Stimulated activated effector memory CD8-positive, alpha-beta T cell treated with anti-CD3 and anti-CD28 coated beads, Interleukin-12 subunit alpha, Interleukin-12 subunit beta, amount 100 ng/mL, for 72 hours (primary cell): ENCODE measurements around the gene ASB5.
"Not testable (repeated sequence)": the region's sequence is repeated elsewhere in the genome, so short reads cannot be mapped to it uniquely, and the experiment has no call there.

Experiments used
- ATAC-seq: fragments of 150-1000 bp; cut with Tn5 transposase; 2 replicates; pipeline ENCODE4 v1.10.0; 2021
- DNase-seq, 2 donors: peaks; one replicate each; pipeline ENCODE4 v3.0.0; 2021 to 2022; ENCODE audit warnings: low spot score in 2 of 2
- H3K27ac Mint-ChIP-seq: one replicate; pipeline ENCODE4 v1.8.0; 2022; ENCODE audit warnings: mild to moderate bottlenecking, mixed read lengths
- H3K36me3 Mint-ChIP-seq: one replicate; pipeline ENCODE4 v1.8.0; 2022; ENCODE audit warnings: mild to moderate bottlenecking, mixed read lengths
- H3K4me1 Mint-ChIP-seq: one replicate; pipeline ENCODE4 v1.8.0; 2022; ENCODE audit warnings: mixed read lengths
- H3K4me3 Mint-ChIP-seq: one replicate; pipeline ENCODE4 v1.8.0; 2022; ENCODE audit warnings: mild to moderate bottlenecking, mixed read lengths
- H3K9me3 Mint-ChIP-seq: one replicate; pipeline ENCODE4 v1.8.0; 2022; ENCODE audit warnings: mixed read lengths

ASB5 gene

DNA sequence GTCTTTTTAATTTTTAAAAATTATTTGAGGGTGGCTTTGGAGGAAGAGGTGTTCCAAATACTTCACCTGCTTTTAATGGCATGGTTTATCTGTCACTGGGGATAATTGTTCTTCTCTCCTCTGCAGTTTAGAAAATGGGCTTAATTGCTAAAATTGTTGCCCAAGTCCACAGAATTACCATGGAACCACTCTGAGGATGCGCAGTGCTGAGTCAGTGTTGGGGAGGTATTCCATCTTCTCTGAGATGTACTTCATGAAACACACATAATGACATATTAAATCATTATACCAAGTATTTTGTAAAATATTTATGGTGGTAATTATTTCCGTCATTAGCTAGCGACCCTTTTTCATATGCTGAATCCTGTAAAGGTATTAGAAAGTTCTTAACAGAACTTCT lies 8.0 kb downstream of the ASB5 start:
- Mint-ChIP-seq H3K9me3 (no peaks in the 10 kb centered on the region), H3K27ac (no peak overlapping the region), H3K4me1 (no peaks in the 10 kb centered on the region), H3K36me3 (no peaks in the 10 kb centered on the region), H3K4me3 (no peak overlapping the region)
- DNase-seq (no peak), ATAC-seq (no peak)

DNA sequence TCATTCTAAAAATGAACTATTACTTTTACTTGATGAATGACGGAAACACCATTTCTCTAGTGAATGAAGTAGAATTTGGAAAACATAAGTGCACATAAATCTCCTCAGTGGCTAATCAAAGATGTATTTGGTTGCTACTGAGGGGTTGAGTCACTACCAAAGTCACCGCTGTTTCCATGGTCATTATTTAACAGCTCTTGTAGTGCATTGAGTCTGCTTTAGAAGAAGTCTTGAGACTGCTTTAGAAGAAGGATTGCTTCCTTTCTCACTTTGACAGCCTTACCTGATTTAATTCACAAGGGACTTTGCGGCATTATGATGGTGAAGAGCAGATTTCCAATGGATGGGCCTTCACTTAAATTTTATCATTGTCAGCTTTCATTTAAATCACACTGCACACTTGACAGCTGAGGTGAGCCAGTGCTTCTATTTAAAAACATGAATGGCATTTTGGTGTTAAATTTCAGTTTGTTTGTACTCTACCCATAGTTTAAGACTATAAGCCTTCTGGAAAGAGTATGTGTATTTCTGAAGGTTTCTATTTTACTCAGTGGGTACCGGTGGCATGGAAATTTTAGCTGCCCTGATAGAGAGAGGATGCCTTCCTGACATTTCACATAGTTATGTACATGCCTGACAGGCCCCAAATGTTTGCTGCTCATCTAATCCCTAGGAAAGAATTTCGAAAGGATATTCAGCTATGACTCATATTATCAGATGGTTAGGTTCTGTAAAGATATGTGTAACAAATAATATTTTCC lies 9.5 kb downstream of the ASB5 start:
- Mint-ChIP-seq H3K4me1 (no peaks in the 10 kb centered on the region), H3K27ac (no peak overlapping the region), H3K9me3 (no peaks in the 10 kb centered on the region), H3K36me3 (no peaks in the 10 kb centered on the region), H3K4me3 (no peak overlapping the region)
- DNase-seq (no peak), ATAC-seq (no peak)

- Mint-ChIP-seq H3K27ac (no peak overlapping the region), H3K9me3 (no peaks in the 10 kb centered on the region), H3K4me3 (no peak overlapping the region), H3K4me1 (no peaks in the 10 kb centered on the region), H3K36me3 (no peaks in the 10 kb centered on the region)
- ATAC-seq (no peak), DNase-seq (no peak)
Measured at GRCh38 chr4:176258135-176258534, 10.9 kb downstream of the ASB5 start.

GRCh38 chr4:176256921-176257320 lies 12.1 kb downstream of the ASB5 start:
- no peak for ATAC-seq
- no peaks in the 10 kb centered on the region for H3K9me3 Mint-ChIP-seq
- no peaks in the 10 kb centered on the region for H3K4me1 Mint-ChIP-seq
- H3K4me3 Mint-ChIP-seq, result no peak overlapping the region
- no peaks in the 10 kb centered on the region for H3K36me3 Mint-ChIP-seq
- H3K27ac Mint-ChIP-seq, result no peak overlapping the region
- no peak for DNase-seq

- H3K4me1 Mint-ChIP-seq, result no peaks in the 10 kb centered on the region
- H3K36me3 Mint-ChIP-seq, result no peaks in the 10 kb centered on the region
- DNase-seq, result no peak
- H3K4me3 Mint-ChIP-seq, result no peak overlapping the region
- ATAC-seq, result no peak
- no peaks in the 10 kb centered on the region for H3K9me3 Mint-ChIP-seq
- H3K27ac Mint-ChIP-seq, result no peak overlapping the region
Measured at GRCh38 chr4:176242764-176243347, 26.2 kb downstream of the ASB5 start.

GRCh38 chr4:176241703-176242102 lies 27.3 kb downstream of the ASB5 start:
- Mint-ChIP-seq H3K27ac (no peak overlapping the region), H3K9me3 (no peaks in the 10 kb centered on the region), H3K4me3 (no peak overlapping the region), H3K36me3 (no peaks in the 10 kb centered on the region), H3K4me1 (no peaks in the 10 kb centered on the region)
- no peak for ATAC-seq
- no peak for DNase-seq

DNA sequence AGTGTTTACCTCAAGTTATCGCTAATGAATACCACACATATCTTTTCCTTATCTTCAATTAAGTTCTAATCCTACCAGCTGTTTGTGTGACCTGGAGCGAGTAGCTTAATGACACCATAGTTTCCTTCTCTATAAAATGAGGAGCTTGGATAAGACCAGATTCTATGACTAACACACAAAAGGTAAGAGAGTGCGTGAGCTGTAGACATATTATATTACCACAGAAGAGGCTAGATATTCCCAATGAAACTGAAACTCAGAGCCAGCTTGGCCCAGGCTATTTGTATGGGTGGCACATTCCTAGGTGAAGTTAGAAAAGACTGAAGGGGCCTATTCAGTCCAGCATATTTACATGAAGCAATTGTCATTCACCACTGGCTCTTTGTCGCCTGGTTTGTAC lies 30.2 kb downstream of the ASB5 start:
- no peak overlapping the region for H3K27ac Mint-ChIP-seq
- DNase-seq (no peak), ATAC-seq (no peak)
- H3K36me3 Mint-ChIP-seq, result no peaks in the 10 kb centered on the region
- no peak overlapping the region for H3K4me3 Mint-ChIP-seq
- H3K9me3 Mint-ChIP-seq, result no peaks in the 10 kb centered on the region
- H3K4me1 Mint-ChIP-seq, result no peaks in the 10 kb centered on the region

- Mint-ChIP-seq H3K4me1 (no peaks in the 10 kb centered on the region), H3K4me3 (no peak overlapping the region), H3K27ac (no peak overlapping the region), H3K36me3 (no peaks in the 10 kb centered on the region), H3K9me3 (no peaks in the 10 kb centered on the region)
- DNase-seq (no peak), ATAC-seq (no peak)
Measured at GRCh38 chr4:176238157-176238610, 30.8 kb downstream of the ASB5 start.

DNA sequence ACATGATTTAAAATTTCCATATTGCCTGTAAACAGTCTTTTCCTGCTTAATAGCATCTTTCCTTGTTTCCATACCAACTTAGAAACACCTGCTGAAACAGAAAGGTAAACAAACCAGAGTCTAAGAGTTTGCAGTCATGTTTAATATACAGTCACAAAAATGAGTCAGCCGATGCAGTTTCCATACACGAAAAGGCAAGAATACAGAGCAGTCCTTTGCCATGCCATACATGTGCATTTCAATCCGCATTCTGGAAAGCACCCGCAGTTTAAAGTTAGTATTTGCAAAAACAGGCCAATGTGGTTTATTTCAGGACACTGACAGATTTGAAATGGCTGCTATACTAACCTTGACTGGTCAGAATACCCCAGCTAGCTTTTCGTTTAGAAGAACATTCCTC lies 32.1 kb downstream of the ASB5 start:
- H3K27ac Mint-ChIP-seq, result no peak overlapping the region
- DNase-seq (no peak), ATAC-seq (no peak)
- no peak overlapping the region for H3K4me3 Mint-ChIP-seq
- H3K4me1 Mint-ChIP-seq, result no peaks in the 10 kb centered on the region
- no peaks in the 10 kb centered on the region for H3K9me3 Mint-ChIP-seq
- no peaks in the 10 kb centered on the region for H3K36me3 Mint-ChIP-seq

DNA sequence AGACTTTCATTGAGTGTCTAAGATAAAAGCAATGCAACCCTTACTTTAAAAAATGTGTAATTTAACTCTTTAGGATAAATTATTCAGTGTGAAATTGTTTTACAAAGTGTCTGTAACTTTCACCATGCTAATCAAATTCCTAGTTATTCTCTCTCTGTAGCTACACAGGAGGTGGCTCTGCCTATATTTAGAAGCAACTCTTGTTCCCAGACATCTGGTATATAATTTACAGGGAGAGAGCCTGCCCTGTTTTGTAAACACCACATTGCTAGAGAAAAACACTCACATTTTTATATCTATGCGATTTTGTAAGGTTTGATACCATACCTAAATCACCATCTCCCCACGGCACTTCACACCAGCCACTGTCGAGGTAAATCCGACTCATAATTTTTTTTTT lies 38.2 kb downstream of the ASB5 start:
- no peak overlapping the region for H3K27ac Mint-ChIP-seq
- no peaks in the 10 kb centered on the region for H3K9me3 Mint-ChIP-seq
- no peak overlapping the region for H3K4me3 Mint-ChIP-seq
- H3K36me3 Mint-ChIP-seq, result no peaks in the 10 kb centered on the region
- no peak for ATAC-seq
- DNase-seq, result no peak
- no peaks in the 10 kb centered on the region for H3K4me1 Mint-ChIP-seq

DNA sequence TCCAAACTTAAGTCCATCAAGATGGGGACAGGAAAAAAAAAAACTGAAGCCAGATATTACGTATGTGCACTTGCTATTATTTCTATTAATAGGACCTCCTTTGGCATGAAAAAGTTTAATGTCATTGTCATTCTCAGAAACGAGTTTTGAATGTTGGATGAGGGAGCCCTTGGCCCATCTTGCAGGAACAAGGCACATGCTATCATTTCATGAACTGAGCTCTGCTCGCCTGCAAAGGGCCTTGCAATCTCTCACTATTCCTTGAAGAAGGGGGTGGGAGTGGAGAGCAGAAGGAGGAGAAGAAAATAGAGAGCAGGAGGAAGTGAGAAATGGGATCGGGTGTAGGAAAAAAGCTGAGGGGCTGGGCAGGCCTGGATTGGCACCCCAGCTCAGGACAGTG lies 39.4 kb downstream of the ASB5 start:
- DNase-seq (no peak), ATAC-seq (no peak)
- Mint-ChIP-seq H3K9me3 (no peaks in the 10 kb centered on the region), H3K4me1 (no peaks in the 10 kb centered on the region), H3K36me3 (no peaks in the 10 kb centered on the region), H3K27ac (no peak overlapping the region), H3K4me3 (no peak overlapping the region)

- no peak overlapping the region for H3K27ac Mint-ChIP-seq
Measured at GRCh38 chr4:176226736-176227135, 42.3 kb downstream of the ASB5 start.

DNA sequence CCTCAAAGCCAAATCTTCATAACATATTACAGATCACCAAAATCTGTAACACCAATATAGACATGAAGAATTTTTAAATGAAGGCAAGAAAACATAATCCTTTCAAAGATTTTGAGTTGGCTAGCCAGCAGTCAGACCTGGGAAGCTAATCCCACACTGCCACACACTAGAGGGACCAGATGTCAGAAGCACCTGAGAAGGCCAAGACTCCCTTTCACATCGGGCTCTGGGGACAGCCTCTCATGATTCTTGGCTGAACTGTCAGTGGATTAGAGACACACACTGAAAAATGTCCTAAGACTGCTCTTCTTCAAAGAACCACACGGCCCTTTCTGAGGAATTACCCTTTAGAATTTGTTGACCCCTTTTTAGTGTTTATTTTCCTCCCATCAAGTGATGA lies 45.5 kb downstream of the ASB5 start:
- ATAC-seq (no peak), DNase-seq (no peak)
- Mint-ChIP-seq H3K4me1 (no peaks in the 10 kb centered on the region), H3K4me3 (no peak overlapping the region), H3K9me3 (no peaks in the 10 kb centered on the region), H3K27ac (no peak overlapping the region), H3K36me3 (no peaks in the 10 kb centered on the region)

More at GRCh38 chr4:176226736-176227135, 42.3 kb downstream of the ASB5 start:
- Mint-ChIP-seq H3K4me1 (no peaks in the 10 kb centered on the region), H3K36me3 (no peaks in the 10 kb centered on the region), H3K9me3 (no peaks in the 10 kb centered on the region), H3K4me3 (no peak overlapping the region)
- ATAC-seq, result no peak
- DNase-seq, result no peak

- Mint-ChIP-seq H3K27ac (no peak overlapping the region), H3K4me3 (no peak overlapping the region), H3K9me3 (no peaks in the 10 kb centered on the region), H3K36me3 (no peaks in the 10 kb centered on the region), H3K4me1 (no peaks in the 10 kb centered on the region)
- DNase-seq (no peak), ATAC-seq (no peak)
Measured at GRCh38 chr4:176222149-176222548, 46.9 kb downstream of the ASB5 start.

DNA sequence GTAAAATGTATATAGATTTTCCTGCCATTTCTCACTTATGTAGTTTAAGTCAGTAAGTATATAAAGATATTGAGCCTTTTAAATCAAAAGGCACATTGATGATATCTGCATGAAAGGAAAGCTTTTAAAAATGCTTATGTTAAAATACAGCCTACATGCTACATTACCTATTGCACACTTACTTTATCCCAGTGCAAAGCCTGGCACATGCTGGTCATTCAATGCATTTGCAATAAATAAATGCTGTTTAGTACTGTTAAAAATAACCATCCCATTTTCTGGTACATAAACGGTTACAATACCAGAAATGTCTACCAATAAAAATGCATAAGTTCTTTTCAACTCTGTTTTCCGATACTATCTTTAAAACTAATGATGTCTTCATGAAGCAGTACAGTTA lies 51.5 kb downstream of the ASB5 start:
- Mint-ChIP-seq H3K36me3 (no peaks in the 10 kb centered on the region), H3K4me3 (no peak overlapping the region), H3K9me3 (no peaks in the 10 kb centered on the region), H3K4me1 (no peaks in the 10 kb centered on the region), H3K27ac (no peak overlapping the region)
- ATAC-seq (no peak), DNase-seq (no peak)

- not testable (repeated sequence) for H3K27ac Mint-ChIP-seq, ATAC-seq, H3K9me3 Mint-ChIP-seq, H3K4me1 Mint-ChIP-seq, H3K4me3 Mint-ChIP-seq, DNase-seq, H3K36me3 Mint-ChIP-seq
Measured at GRCh38 chr4:176212351-176212750, 56.7 kb downstream of the ASB5 start.
